Erythroblast (primary cell): Measurements from ENCODE around the gene WDR5.

ENCODE experiments used
- GATA1 ChIP-seq: IDR thresholded peaks from 2 replicates; pipeline ENCODE4 v1.6.1; 2011; ENCODE audit warnings: low read depth, mild to moderate bottlenecking, control low read depth, low read length, moderate library complexity
- POLR2A ChIP-seq: IDR thresholded peaks from 2 replicates; pipeline ENCODE4 v1.6.1; 2011; ENCODE audit warnings: mild to moderate bottlenecking, low read length

DNA sequence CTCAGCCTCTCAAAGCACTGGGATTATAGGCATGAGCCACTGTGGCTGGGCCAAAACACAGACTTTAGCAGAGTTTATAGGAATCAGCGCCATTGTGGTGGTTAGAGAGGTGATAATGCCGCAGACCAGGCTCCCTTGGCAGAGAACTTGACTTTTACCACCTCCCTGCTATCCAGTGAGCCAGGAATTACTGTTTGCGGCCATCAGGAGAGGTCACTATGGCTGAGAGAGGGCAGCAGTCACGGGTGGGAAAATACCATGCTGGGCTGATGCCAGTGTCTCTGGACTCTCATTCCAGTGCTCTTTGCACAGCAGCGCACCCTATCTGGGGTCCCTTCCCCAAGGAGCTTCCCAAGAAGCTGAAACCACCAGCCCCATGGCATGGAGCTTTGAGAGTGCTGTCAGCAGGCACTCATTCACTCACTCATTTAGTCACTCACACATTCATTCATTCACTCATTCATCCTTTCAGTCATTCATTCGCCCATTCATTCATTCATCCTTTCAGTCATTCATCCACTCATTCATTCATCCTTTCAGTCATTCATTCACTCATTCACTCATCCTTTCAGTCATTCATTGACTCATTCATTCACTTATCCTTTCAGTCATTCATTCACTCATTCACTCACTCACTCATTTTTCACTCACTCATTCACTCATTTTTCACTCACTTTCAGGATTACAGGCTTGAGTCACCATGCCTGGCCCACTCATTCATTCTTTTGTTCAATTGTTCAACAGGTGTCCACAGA lies 55.8 kb downstream of the WDR5 start:
- TF ChIP-seq POLR2A: no peak
- no peak for TF ChIP-seq GATA1
